Measurements from ENCODE around the gene OR4C6.

The OR4C6 gene

DNA sequence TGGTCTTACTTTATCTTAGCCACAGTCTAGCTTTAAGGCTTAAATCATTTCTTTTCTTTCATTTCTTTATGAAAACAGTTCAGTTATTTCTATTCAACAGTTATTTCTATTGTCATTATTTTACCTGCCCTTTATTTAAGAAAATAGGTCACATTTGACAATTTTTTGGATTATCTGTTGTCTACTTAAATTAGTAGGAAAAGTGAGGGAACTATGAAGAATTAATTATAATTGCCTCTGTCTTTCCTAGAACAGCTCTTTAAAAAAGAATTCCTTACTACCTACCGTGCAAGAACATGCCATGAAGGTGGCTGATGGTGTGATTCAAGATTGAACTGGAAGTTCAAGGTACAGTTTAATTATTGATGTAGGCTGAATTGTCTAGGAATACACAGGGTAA, at the start of gene OR4C6:
OR4C6 (plus strand) TSS at position 301 of the 400 bp plus-strand sequence. CDS start 2,966 bp downstream, outside the sequence.
- no peak for DNase-seq

DNA sequence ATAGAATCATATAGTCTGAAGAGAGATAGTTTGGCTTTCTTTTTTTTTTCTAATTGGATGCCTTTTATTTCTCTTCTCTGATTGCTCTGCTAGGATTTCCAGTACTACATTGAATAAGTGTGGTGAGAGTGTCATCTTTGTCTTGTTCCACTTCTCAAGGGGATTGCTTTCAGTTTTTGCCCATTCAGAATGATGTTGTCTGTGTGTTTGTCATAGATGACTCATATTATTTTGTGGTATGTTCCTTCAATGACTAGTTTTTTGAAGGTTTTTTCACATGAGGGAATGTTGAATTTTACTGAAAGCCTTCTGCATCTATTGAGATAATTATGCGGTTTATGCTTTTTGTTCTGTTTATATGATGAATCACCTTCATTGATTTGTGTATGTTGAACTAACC, 37.5 kb upstream of the OR4C6 start:
- DNase-seq, result no peak

DNA sequence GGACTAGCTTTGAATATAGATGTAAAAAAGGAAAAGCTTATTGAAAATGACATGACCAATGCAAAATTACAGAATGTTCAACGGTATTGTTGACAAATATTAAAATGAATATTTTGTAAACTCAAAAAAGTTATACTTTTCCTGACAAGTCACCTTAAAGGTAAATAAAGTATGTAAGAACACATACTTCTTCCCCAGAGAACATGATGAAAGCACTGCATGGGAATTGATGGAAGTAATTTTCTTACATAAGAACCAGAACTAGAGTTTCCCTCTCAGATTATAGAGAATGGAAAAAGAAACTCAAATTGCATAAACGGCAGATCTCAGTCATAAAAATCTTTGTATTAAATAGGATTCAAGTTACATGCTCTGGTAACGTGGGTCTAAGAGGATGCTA, 27.2 kb upstream of the OR4C6 start, which contains the start of gene OR4P4:
OR4P4 (plus strand) TSS at position 301 of the 400 bp plus-strand sequence.
- DNase-seq, result no peak

DNA sequence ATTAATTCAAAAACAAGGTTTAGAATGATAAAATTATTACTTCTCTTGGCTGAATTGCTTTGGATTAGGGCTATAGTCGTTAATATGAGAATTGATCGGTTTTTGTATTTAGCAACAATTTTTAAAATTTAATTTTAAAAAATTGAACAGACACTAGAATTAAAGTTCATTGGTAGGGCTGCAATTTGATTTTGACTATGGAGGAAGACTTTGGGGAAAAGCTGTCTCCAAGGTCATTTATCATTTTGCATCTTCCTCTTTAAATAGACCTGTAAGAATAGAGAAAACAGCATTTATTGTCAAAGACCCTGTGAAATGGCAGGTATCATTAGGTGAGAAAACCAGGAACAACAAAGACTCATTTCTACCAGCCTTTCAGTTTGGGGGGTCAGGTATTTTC, 14.0 kb upstream of the OR4C6 start, which contains the start of gene OR4S2:
OR4S2 (plus strand) TSS at position 301 of the 400 bp plus-strand sequence. CDS start 2,577 bp downstream, outside the sequence.
- DNase-seq, result no peak

DNA sequence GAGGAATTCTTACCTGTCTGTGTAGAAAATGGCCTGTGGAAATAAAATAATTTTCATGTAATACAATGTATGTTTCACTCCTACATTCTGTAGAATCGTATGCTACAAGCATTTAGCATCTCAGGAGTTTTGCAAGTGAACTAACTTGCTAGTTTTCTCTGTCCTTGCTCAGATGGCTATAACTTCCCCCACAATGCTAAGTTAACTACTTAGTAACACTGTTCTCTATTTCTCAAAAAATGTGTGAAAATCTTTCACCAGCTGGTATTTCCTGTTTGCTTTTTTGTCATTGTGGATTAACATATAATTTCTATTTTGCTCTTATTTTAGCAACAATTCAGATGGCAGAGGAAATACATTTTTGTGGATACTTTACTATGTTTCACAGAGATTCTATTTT, 9.4 kb upstream of the OR4C6 start:
- DNase-seq, result no peak

DNA sequence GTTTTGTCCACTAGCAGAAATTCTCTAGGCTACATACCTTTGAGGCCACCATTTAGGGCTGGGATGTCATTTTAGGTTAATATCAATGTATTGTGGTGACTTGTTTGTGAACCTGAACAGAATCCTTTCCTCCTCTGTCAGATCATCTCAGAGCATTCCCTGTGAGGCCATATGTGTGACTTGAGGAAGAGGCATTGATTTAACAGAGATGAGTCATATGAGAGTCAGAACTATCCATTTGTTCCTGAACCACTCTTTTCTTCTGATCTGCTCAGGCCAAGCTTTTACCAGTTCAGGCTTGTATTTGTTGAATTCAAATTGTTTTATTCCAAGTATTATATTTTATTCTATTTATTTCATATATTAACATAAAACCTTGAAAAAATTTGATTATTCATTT, 6.9 kb upstream of the OR4C6 start:
- no peak for DNase-seq

DNA sequence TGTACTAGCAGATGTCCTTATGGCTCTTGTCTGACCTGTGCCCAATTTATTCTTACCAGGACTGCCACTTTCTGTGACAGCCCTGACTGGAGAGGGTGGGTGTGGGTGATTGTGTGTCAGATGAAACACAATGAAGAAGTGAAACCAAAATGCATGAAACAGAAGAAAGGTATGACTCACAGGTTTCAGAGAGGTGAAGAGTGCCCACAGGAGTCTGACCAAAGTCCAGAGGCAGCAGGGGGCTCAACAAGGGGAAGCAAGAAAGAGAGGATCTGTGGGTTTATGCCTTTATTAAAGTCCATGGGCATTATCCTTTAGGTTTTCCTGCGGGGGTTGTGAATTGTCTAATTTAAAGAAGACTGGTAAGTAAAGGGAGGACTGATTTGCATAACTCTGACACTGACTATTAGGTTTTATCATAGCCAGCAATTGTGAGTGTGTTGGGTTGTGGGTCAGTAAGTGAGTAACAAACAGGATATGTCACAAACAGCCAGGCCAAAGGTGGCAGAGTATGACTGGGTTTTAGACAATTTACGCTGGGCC, 3.9 kb upstream of the OR4C6 start:
- DNase-seq, result no peak

DNA sequence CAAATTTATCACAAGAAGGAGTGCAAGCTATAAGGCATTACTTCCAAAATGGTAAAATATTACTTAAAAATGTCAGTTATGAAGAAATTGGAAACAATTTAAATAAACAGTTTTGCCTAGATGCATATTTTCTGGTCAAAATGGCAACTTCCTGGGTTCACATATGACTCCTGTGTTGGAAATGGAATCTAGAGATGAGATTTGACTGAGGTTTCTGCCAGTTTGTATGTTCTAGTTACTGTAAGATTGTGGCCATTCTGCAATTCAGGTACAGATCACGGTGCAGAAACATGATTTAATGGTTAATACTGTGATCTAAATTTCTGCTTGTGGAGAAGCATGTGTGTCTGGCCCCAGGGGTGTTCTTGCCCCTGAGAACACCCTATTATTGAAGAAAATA, 3.4 kb upstream of the OR4C6 start:
- DNase-seq, result no peak

DNA sequence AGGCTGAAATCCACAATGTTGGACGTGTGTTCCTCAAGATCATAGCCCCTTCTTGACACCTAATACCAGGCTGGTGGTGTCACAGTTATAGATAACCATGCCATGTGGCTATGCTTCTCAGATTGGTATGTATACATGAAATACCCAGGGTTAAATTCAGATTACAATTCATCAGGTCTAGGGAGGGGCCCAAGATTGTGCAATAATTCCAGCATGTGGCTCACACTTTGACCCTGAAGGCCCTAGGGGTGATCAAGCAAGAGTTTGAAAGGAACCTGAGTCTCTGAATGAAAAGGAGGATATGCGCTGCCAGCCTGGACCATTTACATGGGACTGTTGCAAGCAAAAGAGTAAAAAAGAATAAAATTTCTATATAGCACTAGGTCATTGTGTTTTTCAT, 7.4 kb downstream of the OR4C6 start:
- no peak for DNase-seq

DNA sequence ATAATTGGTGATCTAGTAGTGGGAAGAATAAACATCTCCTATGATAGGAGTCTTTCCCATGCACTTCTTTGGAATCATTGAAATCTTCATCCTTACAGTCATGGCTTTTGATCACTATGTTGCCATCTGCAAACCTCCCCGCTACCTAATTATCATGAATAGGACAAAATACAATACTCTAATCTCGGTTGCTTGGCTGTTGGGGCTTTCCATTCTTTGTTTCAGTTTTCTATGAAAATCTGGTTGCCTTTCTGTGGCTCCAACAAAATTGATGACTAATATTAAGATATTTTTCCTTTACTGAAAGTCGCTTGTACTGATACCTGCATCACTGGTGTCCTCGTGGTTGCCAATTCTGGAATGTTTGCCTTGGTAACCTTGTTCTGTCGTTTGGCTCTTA, 11.9 kb downstream of the OR4C6 start:
- DNase-seq, result no peak

DNA sequence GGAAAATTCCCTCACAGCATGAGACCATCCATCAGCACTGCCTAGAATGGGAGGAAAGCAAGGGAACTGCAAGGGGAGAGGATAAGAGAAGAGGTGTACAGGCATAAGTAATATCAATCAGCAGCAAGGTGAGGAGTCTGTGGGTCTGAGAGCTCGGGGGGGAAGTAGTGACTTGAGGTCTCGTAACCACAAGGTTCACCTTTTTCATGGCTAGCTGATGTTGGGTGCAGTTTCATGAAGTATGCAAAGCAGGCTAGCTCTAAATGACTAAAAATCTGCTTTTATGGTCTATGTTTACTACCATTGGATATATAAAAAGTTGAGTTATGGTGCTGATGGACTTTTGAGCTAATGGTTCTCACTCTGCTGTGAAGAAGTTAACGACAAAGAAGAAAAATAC, 35.8 kb downstream of the OR4C6 start:
- no peak for DNase-seq

DNA sequence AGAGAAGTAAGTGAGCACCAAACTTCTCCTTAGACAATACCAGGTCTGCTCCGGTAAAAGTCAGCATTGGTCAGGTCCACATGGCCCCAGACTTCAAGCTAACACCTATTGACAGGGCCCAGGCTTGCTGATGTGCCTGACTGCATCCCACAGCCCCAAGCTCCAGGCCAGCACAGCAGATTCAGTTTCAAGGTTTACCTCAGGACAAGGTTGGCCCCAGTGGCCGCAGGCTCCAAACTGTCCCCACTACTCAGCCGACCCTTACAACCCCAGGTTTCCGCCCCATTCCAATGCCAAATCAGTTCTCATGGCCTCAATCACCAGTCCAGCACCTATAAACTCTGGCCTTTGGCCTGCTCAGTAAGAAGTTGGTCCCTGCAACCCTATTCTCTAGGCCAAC, 39.4 kb downstream of the OR4C6 start:
- DNase-seq, result no peak

DNA sequence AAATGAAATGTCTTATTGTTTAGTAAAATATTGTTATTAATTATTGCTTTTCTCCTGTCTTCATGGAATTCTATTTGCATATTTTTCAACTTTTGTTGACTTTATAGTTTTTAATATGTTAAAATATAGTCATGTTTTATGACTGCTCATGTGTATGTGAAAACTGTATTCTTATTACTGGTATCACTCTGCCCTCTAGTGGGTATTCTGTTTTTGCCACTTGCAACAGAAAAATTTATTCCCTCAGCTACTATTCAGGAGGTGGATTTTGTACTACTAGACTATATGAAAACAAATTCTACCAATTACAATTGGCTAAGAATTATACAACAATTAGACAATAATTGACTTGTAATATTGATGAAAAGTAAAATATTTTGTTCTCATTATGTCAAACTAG, 45.0 kb downstream of the OR4C6 start:
- no peak for DNase-seq

DNA sequence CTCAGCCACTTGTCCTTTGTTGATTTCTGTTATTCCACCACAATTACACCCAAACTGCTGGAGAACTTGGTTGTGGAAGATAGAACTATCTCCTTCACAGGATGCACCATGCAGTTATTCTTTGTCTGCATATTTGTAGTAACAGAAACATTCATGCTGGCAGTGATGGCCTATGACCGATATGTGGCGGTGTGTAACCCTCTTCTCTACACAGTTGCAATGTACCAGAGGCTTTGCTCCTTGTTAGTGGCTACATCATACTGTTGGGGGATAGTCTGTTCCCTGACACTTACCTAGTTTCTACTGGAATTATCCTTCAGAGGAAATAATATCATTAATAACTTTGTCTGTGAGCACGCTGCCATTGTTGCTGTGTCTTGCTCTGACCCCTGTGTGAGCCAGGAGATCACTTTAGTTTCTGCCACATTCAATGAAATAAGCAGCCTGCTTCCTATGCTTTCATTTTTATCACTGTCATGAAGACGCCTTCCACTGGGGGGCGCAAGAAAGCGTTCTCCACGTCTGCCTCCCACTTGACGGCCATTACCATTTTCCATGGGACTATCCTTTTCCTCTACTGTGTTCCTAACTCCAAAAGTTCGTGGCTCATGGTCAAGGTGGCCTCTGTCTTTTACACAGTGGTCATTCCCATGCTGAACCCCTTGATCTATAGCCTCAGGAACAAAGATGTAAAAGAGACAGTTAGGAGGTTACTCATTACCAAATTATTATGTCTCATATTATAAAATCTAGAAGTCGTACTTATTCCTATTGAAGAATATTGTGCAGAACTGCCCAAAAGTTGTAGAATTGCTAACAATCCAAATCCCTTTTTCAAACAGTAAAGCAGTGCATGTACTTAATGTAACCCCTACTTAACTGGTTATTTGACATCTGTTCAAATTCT, 53.2 kb downstream of the OR4C6 start:
- DNase-seq, result no peak

Measured in DMS79 treated with DMSO at 0.1 percent for 48 hours (cell line).